ENCODE data around the gene TCP10L.

DNA sequence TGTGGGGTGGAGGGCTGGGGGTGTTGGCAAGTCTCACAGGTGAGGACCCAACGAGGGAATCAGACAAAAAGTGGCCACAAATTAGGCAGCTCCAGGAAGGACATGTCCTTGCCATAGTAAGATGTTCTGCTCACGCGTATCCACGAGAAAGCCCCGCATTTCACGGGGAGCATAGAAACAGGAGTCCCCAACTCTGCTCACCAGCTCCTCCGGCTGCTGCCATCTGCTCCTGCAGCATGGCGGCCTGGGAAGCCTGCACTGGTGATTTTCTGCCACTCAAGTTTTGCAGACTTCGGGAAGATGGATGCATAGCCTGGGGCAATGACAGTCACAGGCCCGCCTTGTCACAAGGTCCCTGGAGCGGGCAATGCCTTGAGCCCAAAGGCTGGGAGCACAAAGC lies 9.3 kb downstream of the TCP10L start:
- no peak for TF ChIP-seq EZH2phosphoT487 (IDR thresholded peaks at IDR 0.05; ENCODE audit: insufficient read depth, low read depth)
- TF ChIP-seq EZH2 (IDR thresholded peaks at IDR 0.05; ENCODE audit: insufficient read depth, poor library complexity, severe bottlenecking), result no peak

Measured in GM23248 (cell line).